NCI-H146 (cell line): ENCODE results near the gene HJURP.

Experiments
- DNase-seq: peaks from one replicate; lab custom pipeline; 2025; lab: John Stamatoyannopoulos, UW

The HJURP gene

GRCh38 chr2:233829193-233830110 lies 24.9 kb downstream of the HJURP start:
- no peak for DNase-seq

- DNase-seq: no peak
These were observed 25.7 kb downstream of the HJURP start for GRCh38 chr2:233828546-233829192.

GRCh38 chr2:233824373-233824772 lies 30.0 kb downstream of the HJURP start:
- DNase-seq: no peak

GRCh38 chr2:233823731-233824121 lies 30.6 kb downstream of the HJURP start:
- DNase-seq: no peak

- DNase-seq: no peak
These were observed 31.3 kb downstream of the HJURP start for GRCh38 chr2:233822781-233823730.

- DNase-seq: no peak
These were observed 32.1 kb downstream of the HJURP start for GRCh38 chr2:233822101-233822771.

- no peak for DNase-seq
These were observed 32.6 kb downstream of the HJURP start for GRCh38 chr2:233821709-233822100.

GRCh38 chr2:233821196-233821595 lies 33.1 kb downstream of the HJURP start:
- DNase-seq: no peak

GRCh38 chr2:233820774-233821105 lies 33.6 kb downstream of the HJURP start:
- DNase-seq: no peak

- no peak for DNase-seq
These were observed 34.2 kb downstream of the HJURP start for GRCh38 chr2:233819884-233820773.

- no peak for DNase-seq
These were observed 35.4 kb downstream of the HJURP start for GRCh38 chr2:233818639-233819621.

- DNase-seq: no peak
These were observed 36.2 kb downstream of the HJURP start for GRCh38 chr2:233817995-233818638.

GRCh38 chr2:233817361-233817911 lies 36.9 kb downstream of the HJURP start:
- DNase-seq: no peak

GRCh38 chr2:233816771-233817170 lies 37.6 kb downstream of the HJURP start:
- DNase-seq: no peak

- DNase-seq: no peak
These were observed 38.0 kb downstream of the HJURP start for GRCh38 chr2:233816334-233816733.

- no peak for DNase-seq
These were observed 38.5 kb downstream of the HJURP start for GRCh38 chr2:233815861-233816260.

- DNase-seq: no peak
These were observed 40.1 kb downstream of the HJURP start for GRCh38 chr2:233814056-233814835.
